A549 (cell line): ENCODE results near the gene DUSP3. TPM values are rescaled to one million over a fixed set of nuclear protein-coding genes. Genes with fewer than 3 reads are reported as not detected.

Experiments
- ATAC-seq, 2 experiments: fragments of 200-7000 bp in 1 of 2; fragments of >200 bp in 1 of 2; cut with Nextera tagmentation in 1 of 2; cut with Tn5 transposase in 1 of 2; 3 replicates each; pipeline versions ENCODE4 v1.8.0 to v1.9.1; 2018 to 2020; ENCODE audit warnings: mild to moderate bottlenecking in 1 of 2, moderate library complexity in 1 of 2
- CTCF ChIA-PET: fragments of 300-600 bp; sonication (Branson Sonifier 250); formaldehyde crosslinking; extraction: SDS; loops from one replicate; lab custom pipeline; 2021; ENCODE audit warnings: antibody characterized with exemption, inconsistent platforms; lab: Yijun Ruan, JAX
- POLR2A ChIA-PET: fragments of 350-600 bp; formaldehyde crosslinking; extraction: SDS; loops from one replicate; lab custom pipeline; 2021; ENCODE audit warnings: antibody characterized with exemption, inconsistent platforms; lab: Yijun Ruan, JAX
- DNase-seq, 2 experiments: peaks; one replicate each; pipeline versions ENCODE4 v3.0.0 to v3.0.0-alpha.2; 2011 to 2016; ENCODE audit warnings: low read depth in 1 of 2, low spot score in 1 of 2
- FAIRE-seq: peaks from 2 replicates; lab custom pipeline; 2011; peaks lifted over from hg19 to GRCh38; lab: Jason Lieb, UNC
- H3K27ac ChIP-seq, 2 experiments: fragments of >200 bp; sonication (Bioruptor Twin); formaldehyde crosslinking; 3 replicates each; pipeline ENCODE4 v1.5.1; 2016 to 2017
- H3K4me1 ChIP-seq: fragments of >200 bp; sonication (Bioruptor Twin); formaldehyde crosslinking; 3 replicates; pipeline ENCODE4 v1.6.1; 2016
- H3K4me2 ChIP-seq: fragments of >200 bp; sonication (Bioruptor Twin); formaldehyde crosslinking; 3 replicates; pipeline ENCODE4 v1.6.1; 2016
- H3K4me3 ChIP-seq: fragments of >200 bp; sonication (Bioruptor Twin); formaldehyde crosslinking; 3 replicates; pipeline ENCODE4 v1.5.1; 2016
- H3K9me3 ChIP-seq: fragments of >200 bp; sonication (Bioruptor Twin); formaldehyde crosslinking; 3 replicates; pipeline ENCODE4 v1.6.1; 2016
- BCL3 ChIP-seq: fragments of >200 bp; sonication (Bioruptor Twin); formaldehyde crosslinking; IDR thresholded peaks from 3 replicates; pipeline ENCODE4 v1.6.1; 2016
- CBX2 ChIP-seq: fragments of 200-600 bp; sonication (generic); IDR thresholded peaks from 2 replicates; pipeline ENCODE4 v1.6.1; 2016; ENCODE audit warnings: low read depth, mild to moderate bottlenecking, borderline replicate concordance
- CEBPB ChIP-seq, 2 experiments: fragments of >200 bp in 1 of 2; sonication (Bioruptor Twin) in 1 of 2; formaldehyde crosslinking in 1 of 2; IDR thresholded peaks; 2 replicates each; pipeline ENCODE4 v1.6.1; 2012 to 2016
- CHD4 ChIP-seq: fragments of 200-600 bp; sonication (generic); IDR thresholded peaks from 2 replicates; pipeline ENCODE4 v1.6.1; 2016; ENCODE audit warnings: antibody characterized with exemption, mild to moderate bottlenecking, borderline replicate concordance
- EHMT2 ChIP-seq: fragments of 200-600 bp; sonication (generic); IDR thresholded peaks from 2 replicates; pipeline ENCODE4 v1.6.1; 2016; ENCODE audit warnings: antibody characterized with exemption, low read depth, mild to moderate bottlenecking, moderate library complexity
- ELK1 ChIP-seq: fragments of 150-350 bp; IDR thresholded peaks from 2 replicates; pipeline ENCODE4 v1.6.1; 2014; ENCODE audit warnings: low read depth, mild to moderate bottlenecking, low read length
- EP300 ChIP-seq, 2 experiments: fragments of >200 bp; sonication (Bioruptor Twin); formaldehyde crosslinking; IDR thresholded peaks; 2 replicates in 1 of 2; 3 replicates in 1 of 2; pipeline ENCODE4 v1.6.1; 2016 to 2017
- FOSB ChIP-seq: fragments of 250-450 bp; sonication (Bioruptor Pico); IDR thresholded peaks from 2 replicates; pipeline ENCODE4 v1.5.0; 2020; ENCODE audit warnings: mild to moderate bottlenecking, moderate library complexity
- FOSL2 ChIP-seq, 2 experiments: fragments of 450-650 bp in 1 of 2; fragments of >200 bp in 1 of 2; sonication (Bioruptor Twin) in 1 of 2; formaldehyde crosslinking; IDR thresholded peaks; 2 replicates each; pipeline versions ENCODE4 v1.5.0 to v1.6.1; 2016 to 2020; ENCODE audit warnings: mild to moderate bottlenecking in 1 of 2, moderate library complexity in 1 of 2
- GATA3 ChIP-seq: IDR thresholded peaks from 2 replicates; pipeline ENCODE4 v1.6.1; 2012; ENCODE audit warnings: borderline replicate concordance
- HMGXB4 ChIP-seq: fragments of 250-450 bp; sonication (Bioruptor Pico); IDR thresholded peaks from 2 replicates; pipeline ENCODE4 v1.5.0; 2021; ENCODE audit warnings: mild to moderate bottlenecking, moderate library complexity, borderline replicate concordance
- HOXB13 ChIP-seq: fragments of 250-450 bp; sonication (Bioruptor Pico); IDR thresholded peaks from 2 replicates; pipeline ENCODE4 v1.5.0; 2020; ENCODE audit warnings: low read depth, mild to moderate bottlenecking, moderate library complexity
- HOXB5 ChIP-seq: fragments of 250-450 bp; sonication (Bioruptor Pico); IDR thresholded peaks from 2 replicates; pipeline ENCODE4 v1.5.0; 2020; ENCODE audit warnings: mild to moderate bottlenecking, moderate library complexity
- JUN ChIP-seq, 2 experiments: fragments of >200 bp; sonication (Bioruptor Twin); formaldehyde crosslinking; IDR thresholded peaks; 2 replicates in 1 of 2; 3 replicates in 1 of 2; pipeline ENCODE4 v1.6.1; 2016 to 2017
- KDM1A ChIP-seq: fragments of 200-600 bp; sonication (generic); IDR thresholded peaks from 2 replicates; pipeline ENCODE4 v1.6.1; 2016; ENCODE audit warnings: low read depth, mild to moderate bottlenecking
- KDM5A ChIP-seq: fragments of 200-600 bp; sonication (generic); IDR thresholded peaks from 2 replicates; pipeline ENCODE4 v1.6.1; 2016; ENCODE audit warnings: antibody characterized with exemption, mild to moderate bottlenecking
- NFE2L2 ChIP-seq: fragments of 150-350 bp; conservative IDR thresholded peaks from 2 replicates; pipeline ENCODE4 v1.6.1; 2014; ENCODE audit warnings: low read length
- NR3C1 ChIP-seq: fragments of >200 bp; sonication (Bioruptor Twin); formaldehyde crosslinking; IDR thresholded peaks from 3 replicates; pipeline ENCODE4 v1.6.1; 2017
- POLR2AphosphoS2 ChIP-seq: conservative IDR thresholded peaks from 2 replicates; pipeline ENCODE4 v1.6.1; 2012; ENCODE audit warnings: low read length, improper control_type of control experiment, inconsistent platforms
- RAD21 ChIP-seq, 2 experiments: fragments of >200 bp in 1 of 2; sonication (Bioruptor Twin) in 1 of 2; formaldehyde crosslinking in 1 of 2; IDR thresholded peaks in 1 of 2; conservative IDR thresholded peaks in 1 of 2; 2 replicates in 1 of 2; 3 replicates in 1 of 2; pipeline ENCODE4 v1.6.1; 2012 to 2018; ENCODE audit warnings: inconsistent platforms in 1 of 2
- RARB ChIP-seq: fragments of 250-450 bp; sonication (Bioruptor Pico); IDR thresholded peaks from 2 replicates; pipeline ENCODE4 v1.8.0; 2021; ENCODE audit warnings: mild to moderate bottlenecking, moderate library complexity
- REST ChIP-seq: fragments of 200-600 bp; sonication (generic); IDR thresholded peaks from 2 replicates; pipeline ENCODE4 v1.6.1; 2016; ENCODE audit warnings: antibody characterized with exemption, mild to moderate bottlenecking, moderate library complexity
- RNF2 ChIP-seq: fragments of 200-600 bp; sonication (generic); IDR thresholded peaks from 2 replicates; pipeline ENCODE4 v1.6.1; 2016; ENCODE audit warnings: low read depth, mild to moderate bottlenecking, antibody characterized with exemption, moderate library complexity, borderline replicate concordance
- SREBF2 ChIP-seq: fragments of 450-650 bp; IDR thresholded peaks from 2 replicates; pipeline ENCODE4 v1.6.1; 2014; ENCODE audit warnings: mild to moderate bottlenecking, moderate library complexity
- TFCP2L1 ChIP-seq: fragments of 250-450 bp; sonication (Bioruptor Pico); IDR thresholded peaks from 2 replicates; pipeline ENCODE4 v1.5.0; 2021; ENCODE audit warnings: mild to moderate bottlenecking
- ZC3H11A ChIP-seq: fragments of 450-650 bp; IDR thresholded peaks from 2 replicates; pipeline ENCODE4 v1.6.1; 2014; ENCODE audit warnings: antibody characterized with exemption, mild to moderate bottlenecking
- WGBS: methylation state at CpG from one replicate; pipeline ENCODE4 v1.1.6; 2017; ENCODE audit errors: missing lambda C conversion rate; 5-methylcytosine and 5-hydroxymethylcytosine counted together
- polyA plus RNA-seq, 4 experiments: library from polyadenylated mRNA; depleted of rRNA in 3 of 4; stranded (reverse); fragments of >200 nt; fragmentation: RNase III in 1 of 4; extraction: RNeasy Plus Mini Kit Qiagen cat#74134 plus additional on column Dnase treatment in 1 of 4; gene quantifications; 2 replicates in 3 of 4; 3 replicates in 1 of 4; pipeline ENCODE4 v1.2.3, GENCODE V29; 2011 to 2017

DUSP3 gene
- polyA plus RNA-seq, 2 of the 4 experiments (the other 2 are of a cell fraction) = 60.0 to 62.2 TPM

GRCh38 chr17:43822570-43823190 lies 43.9 kb upstream of the DUSP3 start:
- DNase-seq = no peak

GRCh38 chr17:43820759-43821158 lies 42.0 kb upstream of the DUSP3 start:
- CTCF ChIA-PET = interaction anchor here (0.5 to 4.5 kb wide), 4 partner anchors 10 to 25 kb away, joined by 3 to 17 read pairs (median 3); partner anchors contain the start of gene CD300LG
- FAIRE-seq = no peak
- no peaks in the 10 kb centered on the region for H3K9me3 ChIP-seq

More at GRCh38 chr17:43822570-43823190, 43.9 kb upstream of the DUSP3 start:
- H3K4me3 ChIP-seq = no peak overlapping the region
- TF ChIP-seq RARB (CRISPR knock-in tag) (no peak), ELK1 (no peak), GATA3 (no peak), CEBPB (IDR thresholded peaks at IDR 0.05) (no peak), CBX2 (no peak), RNF2 (no peak), NR3C1 (no peak), KDM5A (no peak), CHD4 (no peak), POLR2AphosphoS2 (no peak), FOSL2 (IDR thresholded peaks at IDR 0.05) (no peak), FOSL2 (CRISPR knock-in tag; IDR thresholded peaks at IDR 0.05) (no peak), EHMT2 (no peak), HOXB13 (CRISPR knock-in tag) (no peak), RAD21 (conservative IDR thresholded peaks at IDR 0.05 in 1 of 2, IDR thresholded peaks at IDR 0.05 in 1 of 2) (no peak), SREBF2 (no peak), REST (no peak), BCL3 (no peak), EP300 (IDR thresholded peaks at IDR 0.05) (no peak)
- TF ChIP-seq, all 56 proteins: peak for 0
- FAIRE-seq (no peak), ATAC-seq (peak; percentile 49 to 62; a peak in 4 of 6 replicates)
- CTCF ChIA-PET = interaction anchor here (0.7 to 4.5 kb wide), 6 partner anchors 8 to 128 kb away, joined by 3 to 17 read pairs (median 4); partner anchors contain the start of gene CD300LG
- no peaks in the 10 kb centered on the region for H3K9me3 ChIP-seq
- H3K4me2 ChIP-seq = no peak overlapping the region
- WGBS = 94% methylated on average over 5 of the region's 5 CpGs
- POLR2A ChIA-PET = no interaction called here
- no peaks in the 10 kb centered on the region for H3K4me1 ChIP-seq
- no peak overlapping the region for H3K27ac ChIP-seq

More at GRCh38 chr17:43820759-43821158, 42.0 kb upstream of the DUSP3 start:
- H3K4me1 ChIP-seq = peaks cover 3% of the 10 kb centered on the region; the same call in 2 of the 3 replicates
- H3K4me3 ChIP-seq = no peak overlapping the region
- TF ChIP-seq SREBF2 = no peak
- no peak for TF ChIP-seq EP300 (IDR thresholded peaks at IDR 0.05)
- no peak for TF ChIP-seq KDM1A
- TF ChIP-seq NFE2L2 = no peak
- TF ChIP-seq HOXB5 (CRISPR knock-in tag) = no peak
- TF ChIP-seq FOSB (CRISPR knock-in tag) = no peak
- TF ChIP-seq TFCP2L1 = no peak
- TF ChIP-seq JUN (IDR thresholded peaks at IDR 0.05) = no peak
- TF ChIP-seq CEBPB (IDR thresholded peaks at IDR 0.05) = no peak
- TF ChIP-seq HMGXB4 (CRISPR knock-in tag) = no peak
- no peak for TF ChIP-seq ZC3H11A
- no peak overlapping the region for H3K4me2 ChIP-seq
- ATAC-seq = no peak
- DNase-seq = no peak
- POLR2A ChIA-PET = no interaction called here
- WGBS = 93% methylated on average over 12 of the region's 14 CpGs
- H3K27ac ChIP-seq = no peak overlapping the region
